Measurements from ENCODE around the gene RNF17.

DNA sequence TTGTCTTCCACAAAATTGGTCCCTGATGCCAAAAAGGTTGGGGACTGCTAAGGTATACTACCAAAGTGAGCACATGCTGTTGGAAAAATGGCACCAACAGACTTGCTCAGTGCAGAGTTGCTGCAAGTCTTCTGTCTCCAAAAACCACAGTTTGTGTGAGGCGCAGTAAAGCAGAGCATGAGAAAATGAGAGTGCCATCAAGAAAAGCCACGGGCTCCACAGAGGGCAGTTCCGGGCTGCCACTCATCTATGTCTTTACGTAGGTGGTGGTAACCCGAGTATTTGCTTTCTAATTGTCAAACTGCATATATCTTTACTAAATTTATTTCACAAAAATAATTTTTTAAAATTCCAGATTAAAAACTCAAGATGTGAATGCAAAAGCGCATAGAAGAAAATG lies 123.8 kb downstream of the RNF17 start:
- TF ChIP-seq, protein P1, sequence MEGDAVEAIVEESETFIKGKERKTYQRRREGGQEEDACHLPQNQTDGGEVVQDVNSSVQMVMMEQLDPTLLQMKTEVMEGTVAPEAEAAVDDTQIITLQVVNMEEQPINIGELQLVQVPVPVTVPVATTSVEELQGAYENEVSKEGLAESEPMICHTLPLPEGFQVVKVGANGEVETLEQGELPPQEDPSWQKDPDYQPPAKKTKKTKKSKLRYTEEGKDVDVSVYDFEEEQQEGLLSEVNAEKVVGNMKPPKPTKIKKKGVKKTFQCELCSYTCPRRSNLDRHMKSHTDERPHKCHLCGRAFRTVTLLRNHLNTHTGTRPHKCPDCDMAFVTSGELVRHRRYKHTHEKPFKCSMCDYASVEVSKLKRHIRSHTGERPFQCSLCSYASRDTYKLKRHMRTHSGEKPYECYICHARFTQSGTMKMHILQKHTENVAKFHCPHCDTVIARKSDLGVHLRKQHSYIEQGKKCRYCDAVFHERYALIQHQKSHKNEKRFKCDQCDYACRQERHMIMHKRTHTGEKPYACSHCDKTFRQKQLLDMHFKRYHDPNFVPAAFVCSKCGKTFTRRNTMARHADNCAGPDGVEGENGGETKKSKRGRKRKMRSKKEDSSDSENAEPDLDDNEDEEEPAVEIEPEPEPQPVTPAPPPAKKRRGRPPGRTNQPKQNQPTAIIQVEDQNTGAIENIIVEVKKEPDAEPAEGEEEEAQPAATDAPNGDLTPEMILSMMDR (IDR thresholded peaks at IDR 0.05), result no peak
- TF ChIP-seq POLR2A (IDR thresholded peaks at IDR 0.05) (no peak), EP300 (IDR thresholded peaks at IDR 0.05) (no peak)
